ENCODE data around the gene OR2M2. TPM values are rescaled to one million over a fixed set of nuclear protein-coding genes. Genes with fewer than 3 reads are reported as not detected.

OR2M2 gene
- total RNA-seq (2011; cell fraction: chromatin; rRNA removed; ENCODE audit: low replicate concordance) = not detected in 2 replicates
- total RNA-seq (2011; cell fraction: nucleolus; rRNA removed) = not detected in 2 replicates
- total RNA-seq (2011; cell fraction: nucleoplasm; rRNA removed) = not detected in 2 replicates
- not detected in 2 replicates for total RNA-seq (2014; rRNA removed)
- not detected in 2 replicates for total RNA-seq (2014; rRNA removed; fragmentation: Illumina TruSeq; extraction: Trizol)
- total RNA-seq (2015; rRNA removed; fragmentation: Illumina TruSeq; extraction: Trizol) = not detected in 2 replicates
- total RNA-seq (2021) = not detected in 2 replicates
- not detected in 2 replicates for polyA plus RNA-seq (2011; rRNA removed)
- polyA plus RNA-seq (2011; cell fraction: cytosol; rRNA removed) = not detected in 2 replicates
- not detected in 2 replicates for polyA plus RNA-seq (2011; cell fraction: nucleus; rRNA removed)
- polyA plus RNA-seq (2012) = not detected in 2 replicates
- not detected in 2 replicates for polyA plus RNA-seq (2014; fragmentation: Illumina TruSeq; extraction: Trizol)
- polyA plus RNA-seq (2014; fragmentation: Nextera tagmentation; extraction: Ambion mirVana) = not detected
- polyA plus RNA-seq (2014; rRNA removed) = not detected in 2 replicates
- polyA minus RNA-seq (2011; rRNA and poly(A)+ RNA removed) = not detected in 2 replicates
- not detected in 2 replicates for polyA minus RNA-seq (2011; cell fraction: cytosol; rRNA and poly(A)+ RNA removed)
- not detected in 2 replicates for polyA minus RNA-seq (2011; cell fraction: nucleus; rRNA and poly(A)+ RNA removed)
- not detected for Bru-seq, nascent RNA
- BruChase-seq, experiment 1, labeled RNA remaining after a 2-hour chase = not detected
- not detected for BruChase-seq, experiment 2, labeled RNA remaining after a 6-hour chase
- long read RNA-seq, experiment 1 = 0 reads
- long read RNA-seq, experiment 2 = 0 reads
- long read RNA-seq, experiment 3 = 0 reads

GRCh38 chr1:248174521-248174920 is at the start of gene OR2M2:
Gene OR2M2 (plus strand): TSS chr1:248174821. CDS start chr1:248179986, 5,165 bp downstream.
- Histone ChIP-seq H3K27ac (ENCODE audit: extremely low read depth, low read depth, low read length) (no peak within 1 kb of the TSS), H3K27me3 (ENCODE audit: control insufficient read depth in 2 of 2, insufficient read depth in 2 of 2, low read length in 2 of 2) (no peaks in the 10 kb centered on the region), H4K20me1 (replicated peaks; ENCODE audit: control insufficient read depth, insufficient read depth, low read length) (no peaks in the 10 kb centered on the region), H3K4me2 (ENCODE audit: insufficient read depth, low read length) (no peak within 1 kb of the TSS), H3K4me3 (no peak within 1 kb of the TSS), H3K36me3 (ENCODE audit: control insufficient read depth, insufficient read depth, low read length) (no peaks in the 10 kb centered on the region), H3K9me3 (replicated peaks; ENCODE audit: control insufficient read depth, insufficient read depth, low read depth, low read length) (no peaks in the 10 kb centered on the region; the same call in 1 of the 2 replicates), H3K4me1 (replicated peaks in 1 of 2; ENCODE audit: control insufficient read depth in 2 of 2, insufficient read depth in 2 of 2, low read length in 2 of 2) (no peaks in the 10 kb centered on the region), H3K9ac (ENCODE audit: insufficient read depth in 1 of 2, low read depth in 2 of 2, low read length in 2 of 2) (no peak within 1 kb of the TSS), H3K9me1 (ENCODE audit: control insufficient read depth, insufficient read depth, low read length) (no peaks in the 10 kb centered on the region), H2AFZ (ENCODE audit: low read depth, low read length) (no peak within 1 kb of the TSS), H3K79me2 (ENCODE audit: control insufficient read depth, insufficient read depth, low read length) (no peaks in the 10 kb centered on the region)
- FAIRE-seq (no peak), ATAC-seq (no peak), DNase-seq (ENCODE audit: extremely low read depth in 1 of 4, low spot score in 3 of 4) (no peak)
- CTCF ChIA-PET (ENCODE audit: low intra/inter-chr PET ratio) = no interaction called here
- intact Hi-C loops (cut with micrococcal nuclease) (no loop called here), in situ Hi-C loops (cut with MboI) (no loop called here)
- no TSS peak for BruUV-seq (replicated peaks)
- POLR2A ChIA-PET = no interaction called here
- TF ChIP-seq TRIM25 (IDR thresholded peaks at IDR 0.05; ENCODE audit: borderline replicate concordance) (no peak), SMAD1 (IDR thresholded peaks at IDR 0.05; ENCODE audit: low read depth, low read length, partially characterized antibody) (no peak)
